H1 (cell line): Measurements from ENCODE around the gene DCX. TPM values are rescaled to one million over a fixed set of nuclear protein-coding genes. Genes with fewer than 3 reads are reported as not detected.

Experiments used
- CTCF ChIA-PET: fragments of 300-600 bp; sonication (Branson Sonifier 250); formaldehyde crosslinking; loops from one replicate; lab custom pipeline; 2021; ENCODE audit not compliant: partially characterized antibody; lab: Charles Lee
- POLR2A ChIA-PET: fragments of 300-600 bp; sonication (Branson Sonifier 250); formaldehyde crosslinking; loops from one replicate; lab custom pipeline; 2021; ENCODE audit warnings: inconsistent platforms; ENCODE audit not compliant: partially characterized antibody; lab: Charles Lee
- DNase-seq, 2 experiments: peaks; one replicate each; pipeline versions ENCODE4 v3.0.0 to v3.0.0-alpha.2; 2010 to 2022; ENCODE audit warnings: low spot score in 2 of 2, low read depth in 1 of 2, mixed read lengths in 1 of 2
- FAIRE-seq: peaks from 2 replicates; lab custom pipeline; 2011; peaks lifted over from hg19 to GRCh38; lab: Jason Lieb, UNC
- H2AFZ ChIP-seq: 2 replicates; pipeline ENCODE4 v1.8.1; 2012; ENCODE audit warnings: low read length, inconsistent platforms
- H2AK5ac ChIP-seq: 2 replicates; pipeline ENCODE4 v1.6.1; 2013; ENCODE audit warnings: low read depth, low read length
- H2BK120ac ChIP-seq: replicated peaks from 2 replicates; pipeline ENCODE3; 2013; ENCODE audit warnings: low read depth, low read length, inconsistent platforms
- H2BK12ac ChIP-seq: 2 replicates; pipeline ENCODE4 v1.6.1; 2013; ENCODE audit warnings: low read depth, low read length
- H2BK15ac ChIP-seq: 2 replicates; pipeline ENCODE4 v1.6.1; 2013; ENCODE audit warnings: low read length
- H2BK20ac ChIP-seq: 2 replicates; pipeline ENCODE4 v1.6.1; 2013; ENCODE audit warnings: low read length
- H2BK5ac ChIP-seq: 2 replicates; pipeline ENCODE4 v1.6.1; 2013; ENCODE audit warnings: low read depth, low read length
- H3K14ac ChIP-seq: 2 replicates; pipeline ENCODE4 v1.6.1; 2013; ENCODE audit warnings: inconsistent platforms; ENCODE audit not compliant: insufficient read length
- H3K18ac ChIP-seq: 2 replicates; pipeline ENCODE4 v1.6.1; 2013; ENCODE audit warnings: low read length; ENCODE audit errors: extremely low read depth
- H3K23ac ChIP-seq: 2 replicates; pipeline ENCODE4 v1.6.1; 2013; ENCODE audit warnings: inconsistent platforms; ENCODE audit not compliant: insufficient read length
- H3K23me2 ChIP-seq: 2 replicates; pipeline ENCODE4 v1.6.1; 2013; ENCODE audit warnings: low read depth, low read length
- H3K27ac ChIP-seq: 2 replicates; pipeline ENCODE4 v1.6.1; 2011; ENCODE audit warnings: low read depth, low read length, inconsistent platforms
- H3K27me3 ChIP-seq, 4 experiments: replicated peaks in 1 of 4; 1 replicate in 1 of 4; 2 replicates in 3 of 4; pipeline versions ENCODE4 v1.6.1 to v1.8.1; 2011 to 2013; ENCODE audit warnings: low read length in 3 of 4, mild to moderate bottlenecking in 3 of 4, inconsistent platforms in 2 of 4, mixed read lengths in 2 of 4, moderate library complexity in 1 of 4; ENCODE audit not compliant: control insufficient read depth in 3 of 4, insufficient read depth in 3 of 4; ENCODE audit errors: extremely low read depth in 1 of 4
- H3K36me3 ChIP-seq, 4 experiments: 2 replicates each; pipeline versions ENCODE4 v1.6.1 to v1.8.1; 2011 to 2013; ENCODE audit warnings: mild to moderate bottlenecking in 4 of 4, low read length in 3 of 4, moderate library complexity in 2 of 4, control low read depth in 1 of 4, inconsistent platforms in 1 of 4; ENCODE audit not compliant: insufficient read depth in 4 of 4, control insufficient read depth in 2 of 4
- H3K4ac ChIP-seq: replicated peaks from 2 replicates; pipeline ENCODE3; 2013; ENCODE audit warnings: low read length, low read depth, mixed read lengths, inconsistent platforms; ENCODE audit not compliant: insufficient read length
- H3K4me1 ChIP-seq, 4 experiments: replicated peaks in 1 of 4; 1 replicate in 1 of 4; 2 replicates in 3 of 4; pipeline versions ENCODE4 v1.6.1 to v1.8.1; 2011 to 2013; ENCODE audit warnings: low read length in 3 of 4, inconsistent platforms in 2 of 4, mixed read lengths in 1 of 4; ENCODE audit not compliant: insufficient read depth in 4 of 4, control insufficient read depth in 3 of 4
- H3K4me2 ChIP-seq, 2 experiments: 2 replicates each; pipeline versions ENCODE4 v1.6.1 to v1.8.1; 2011 to 2013; ENCODE audit warnings: low read depth in 2 of 2, low read length in 2 of 2, control low read depth in 1 of 2, inconsistent platforms in 1 of 2, mild to moderate bottlenecking in 1 of 2; ENCODE audit not compliant: insufficient read depth in 1 of 2
- H3K4me3 ChIP-seq, 4 experiments: fragments of 200-600, 300-600 bp in 1 of 4; sonication (generic), shearing (Covaris generic), sonication (Bioruptor Twin) in 1 of 4; 2 replicates each; pipeline versions ENCODE4 v1.5.1 to v1.8.1; 2011 to 2016; ENCODE audit warnings: low read length in 4 of 4, low read depth in 3 of 4, control low read depth in 2 of 4, inconsistent platforms in 2 of 4, mild to moderate bottlenecking in 2 of 4, mixed read lengths in 1 of 4, moderate library complexity in 1 of 4; ENCODE audit not compliant: insufficient read depth in 2 of 4; ENCODE audit errors: extremely low read depth in 1 of 4
- H3K56ac ChIP-seq: replicated peaks from 2 replicates; pipeline ENCODE3; 2013; ENCODE audit warnings: low read depth, mild to moderate bottlenecking, mixed read lengths, low read length, inconsistent platforms; ENCODE audit not compliant: insufficient read length
- H3K79me1 ChIP-seq: 2 replicates; pipeline ENCODE4 v1.6.1; 2013; ENCODE audit warnings: low read depth, low read length, control low read depth
- H3K79me2 ChIP-seq, 2 experiments: 2 replicates each; pipeline versions ENCODE4 v1.6.1 to v1.8.1; 2012 to 2013; ENCODE audit warnings: low read length in 2 of 2, mild to moderate bottlenecking in 2 of 2, inconsistent platforms in 1 of 2; ENCODE audit not compliant: insufficient read depth in 2 of 2, control insufficient read depth in 1 of 2
- H3K9ac ChIP-seq, 4 experiments: replicated peaks in 1 of 4; 1 replicate in 1 of 4; 2 replicates in 3 of 4; pipeline versions ENCODE4 v1.6.1 to v1.8.1; 2011 to 2013; ENCODE audit warnings: low read depth in 3 of 4, low read length in 3 of 4, control low read depth in 2 of 4, mild to moderate bottlenecking in 2 of 4, moderate library complexity in 2 of 4, inconsistent platforms in 1 of 4; ENCODE audit errors: extremely low read depth in 1 of 4
- H3K9me3 ChIP-seq, 2 experiments: 2 replicates each; pipeline versions ENCODE4 v1.6.1 to v1.8.1; 2012 to 2013; ENCODE audit warnings: mild to moderate bottlenecking in 2 of 2, moderate library complexity in 2 of 2, control low read depth in 1 of 2, inconsistent platforms in 1 of 2, low read depth in 1 of 2, low read length in 1 of 2, mixed read lengths in 1 of 2; ENCODE audit not compliant: insufficient read depth in 2 of 2
- H4K20me1 ChIP-seq, 2 experiments: replicated peaks in 1 of 2; 2 replicates each; pipeline versions ENCODE3 to v1.8.1; 2011 to 2013; ENCODE audit warnings: inconsistent platforms in 2 of 2, low read length in 2 of 2, mild to moderate bottlenecking in 1 of 2; ENCODE audit not compliant: insufficient read depth in 2 of 2, control insufficient read depth in 1 of 2
- H4K5ac ChIP-seq: 2 replicates; pipeline ENCODE4 v1.6.1; 2013; ENCODE audit warnings: low read length, low read depth, mixed read lengths, inconsistent platforms; ENCODE audit not compliant: insufficient read length
- H4K8ac ChIP-seq: 2 replicates; pipeline ENCODE4 v1.8.0; 2013; ENCODE audit warnings: mild to moderate bottlenecking, moderate library complexity, low read length, inconsistent platforms; ENCODE audit not compliant: insufficient read depth; ENCODE audit errors: extremely low read depth
- H4K91ac ChIP-seq: replicated peaks from 2 replicates; pipeline ENCODE3; 2013; ENCODE audit warnings: low read length, mixed read lengths, inconsistent platforms; ENCODE audit not compliant: insufficient read length
- BACH1 ChIP-seq: IDR thresholded peaks from 2 replicates; pipeline ENCODE4 v1.6.1; 2012; ENCODE audit warnings: low read length, improper control_type of control experiment
- CHD2 ChIP-seq: IDR thresholded peaks from 2 replicates; pipeline ENCODE4 v1.6.1; 2012; ENCODE audit warnings: low read length, improper control_type of control experiment
- GTF2F1 ChIP-seq: IDR thresholded peaks from 2 replicates; pipeline ENCODE4 v1.6.1; 2012; ENCODE audit warnings: low read depth, low read length, improper control_type of control experiment, borderline replicate concordance
- HDAC6 ChIP-seq: IDR thresholded peaks from one replicate; pipeline ENCODE4 v1.7.1; 2012; ENCODE audit warnings: low read depth, mild to moderate bottlenecking, inconsistent platforms, low read length, moderate library complexity
- JUND ChIP-seq: IDR thresholded peaks from 2 replicates; pipeline ENCODE4 v1.6.1; 2011; ENCODE audit warnings: mild to moderate bottlenecking, improper control_type of control experiment, low read length
- SP1 ChIP-seq: IDR thresholded peaks from 2 replicates; pipeline ENCODE4 v1.6.1; 2011; ENCODE audit warnings: low read depth, low read length
- WGBS, 2 experiments: shearing (Covaris generic) in 1 of 2; methylation state at CpG; one replicate each; pipeline versions ENCODE4 v1.1.6 to v1.1.7; 2013 to 2015; ENCODE audit warnings: low lambda C conversion rate in 2 of 2, mixed read lengths in 2 of 2, inconsistent platforms in 1 of 2, low coverage in 1 of 2, missing lambda C conversion rate in 1 of 2; ENCODE audit not compliant: insufficient replicate concordance in 2 of 2, insufficient coverage in 1 of 2, insufficient read length in 1 of 2; ENCODE audit errors: extremely low coverage in 1 of 2, missing lambda C conversion rate in 1 of 2; 5-methylcytosine and 5-hydroxymethylcytosine counted together
- polyA plus RNA-seq, 7 experiments: library from polyadenylated mRNA; depleted of rRNA in 3 of 7; stranded (reverse) in 5 of 7; unstranded in 2 of 7; fragments of >200 nt in 5 of 7; fragments of 200-250 nt in 2 of 7; gene quantifications; 1 replicate in 5 of 7; 2 replicates in 1 of 7; 4 replicates in 1 of 7; pipeline versions ENCODE4 v1.2.1 to v1.2.3, GENCODE V29; 2011 to 2013; ENCODE audit warnings: missing spikeins in 2 of 7, mixed read lengths in 2 of 7
- total RNA-seq: library from RNA; stranded (reverse); fragmentation: NEBNext Ultra II Directional; extraction: Animal tissue kit (Norgen Biotek cat#: 25700); gene quantifications from 2 replicates; pipeline ENCODE4 v1.2.1, GENCODE V29; 2021

Gene DCX
- total and polyA plus RNA-seq, 2 of the 8 experiments (the other 6 are each of a cell fraction or from before 2014, with no cell fraction given) = 1.3 to 3.3 TPM

DNA sequence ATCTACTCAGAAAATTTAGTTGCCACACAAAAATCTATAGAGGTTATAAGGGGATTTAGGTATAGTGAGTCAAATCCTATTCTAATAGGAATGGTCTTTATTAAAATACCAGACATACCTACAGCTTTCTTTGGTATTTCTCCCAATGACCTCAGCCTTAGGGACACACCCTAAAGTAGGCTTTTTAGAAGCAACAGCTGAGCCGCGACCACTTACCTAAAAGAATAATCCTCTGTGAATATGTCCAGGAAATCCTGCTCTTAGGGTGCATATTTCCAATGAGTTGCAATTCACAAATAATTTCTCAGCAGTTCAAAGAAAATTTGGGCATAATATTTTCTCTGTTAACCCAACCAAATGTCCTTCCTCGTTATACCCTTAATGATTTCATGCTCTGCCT is 2.7 kb downstream of the DCX start:
- Histone ChIP-seq H4K5ac (no peak overlapping the region), H3K9ac (no peak overlapping the region), H3K18ac (no peak overlapping the region), H2BK20ac (no peak overlapping the region), H2BK15ac (no peak overlapping the region), H3K79me2 (no peaks in the 10 kb centered on the region), H2BK12ac (no peak overlapping the region), H3K4me2 (no peak overlapping the region), H2AFZ (no peak overlapping the region), H2BK5ac (no peak overlapping the region), H3K36me3 (no peaks in the 10 kb centered on the region), H3K4me1 (peaks cover 0 to 10% (median 4%) of the 10 kb centered on the region in 4 experiments; a peak in 5 of 7 replicates), H2AK5ac (no peak overlapping the region), H3K79me1 (no peaks in the 10 kb centered on the region), H3K4ac (no peak overlapping the region), H3K4me3 (no peak overlapping the region), H3K23me2 (no peaks in the 10 kb centered on the region), H3K27me3 (no peaks in the 10 kb centered on the region), H3K23ac (no peak overlapping the region), H4K20me1 (no peaks in the 10 kb centered on the region), H4K91ac (no peak overlapping the region), H4K8ac (no peak overlapping the region), H3K27ac (no peak overlapping the region), H2BK120ac (no peak overlapping the region), H3K14ac (no peak overlapping the region), H3K56ac (no peak overlapping the region), H3K9me3 (no peaks in the 10 kb centered on the region)
- no peak for FAIRE-seq
- POLR2A ChIA-PET = no interaction called here
- CTCF ChIA-PET = no interaction called here
- 92% methylated on average over 3 of the region's 3 CpGs; no CpG with 5 or more reads in 1 of the 2 experiments for WGBS, 2 experiments
- TF ChIP-seq JUND (no peak), GTF2F1 (no peak), HDAC6 (no peak), SP1 (no peak), BACH1 (no peak), CHD2 (no peak)
- no peak for DNase-seq
